ENCODE measurements around the gene IRF2BP2. TPM values are rescaled to one million over a fixed set of nuclear protein-coding genes. Genes with fewer than 3 reads are reported as not detected.
A peak's percentile ranks its signal among the peaks of the same experiment; 100 is the strongest.

Gene IRF2BP2
- total and polyA plus RNA-seq, 10 of the 15 experiments (the other 5 are each of a cell fraction or from before 2014, with no cell fraction given): 7.5 to 114 (median 52.3) TPM

GRCh38 chr1:234610061-234610665 lies at the start of gene IRF2BP2 (continued):
- TF ChIP-seq TAF1 (IDR thresholded peaks at IDR 0.05; ENCODE audit: borderline replicate concordance, low read depth, low read length) (peak; percentile 90), BRCA1 (IDR thresholded peaks at IDR 0.05; ENCODE audit: low read depth, low read length) (no peak), LARP7 (IDR thresholded peaks at IDR 0.05) (0 out of 2 replicates have a peak, but pooled peaks have one; percentile 23), CREB1 (IDR thresholded peaks at IDR 0.05; ENCODE audit: low read depth) (no peak), SKIL (IDR thresholded peaks at IDR 0.05; ENCODE audit: low read depth, poor library complexity, severe bottlenecking) (peak; percentile 57)

GRCh38 chr1:234659538-234659937 lies 49.6 kb upstream of the IRF2BP2 start:
- no peaks in the 10 kb centered on the region for H4K20me1 ChIP-seq (ENCODE audit: control insufficient read depth, insufficient read depth)
- no peak for DNase-seq (ENCODE audit: low read depth, low spot score)
- no peak overlapping the region for H3K27ac ChIP-seq (ENCODE audit: control insufficient read depth, insufficient read depth)
- peaks cover 11% of the 10 kb centered on the region for H3K4me1 ChIP-seq (ENCODE audit: control insufficient read depth, insufficient read depth, low read length)
- WGBS (ENCODE audit: insufficient coverage, insufficient replicate concordance, low lambda C conversion rate, missing lambda C conversion rate): 66% methylated on average over 9 of the region's 9 CpGs
- intact Hi-C loops (cut with micrococcal nuclease; ENCODE audit: unreplicated experiment): no loop called here
- no peak overlapping the region for H3K9ac ChIP-seq (ENCODE audit: control insufficient read depth, insufficient read depth, low read length)
- no peak overlapping the region for H3K4me3 ChIP-seq
- H3K4me2 ChIP-seq (ENCODE audit: control insufficient read depth, insufficient read depth): no peak overlapping the region
- ChIA-PET CTCF (interaction anchor here (1.0 kb wide), 1 partner anchor 31 kb away, joined by 3 read pairs; no protein-coding TSS in a partner anchor), POLR2A (no interaction called here), RAD21 (ENCODE audit: unreplicated experiment) (no interaction called here), SMC1A (ENCODE audit: uncharacterized antibody, unreplicated experiment) (interaction anchor here (1.4 kb wide), 1 partner anchor 21 kb away, joined by 5 read pairs; no protein-coding TSS in a partner anchor)
- H3K9me3 ChIP-seq (replicated peaks; ENCODE audit: control insufficient read depth, insufficient read depth, low read length): no peaks in the 10 kb centered on the region; the same call in 2 of the 3 replicates
- H2AFZ ChIP-seq (ENCODE audit: control insufficient read depth, low read depth, low read length): no peak overlapping the region
- no peaks in the 10 kb centered on the region for H3K79me2 ChIP-seq (ENCODE audit: control insufficient read depth, insufficient read depth, low read length)
- BruUV-seq (replicated peaks): no TSS peak
- no peak for FAIRE-seq
- in situ Hi-C loops (cut with MboI): no loop called here
- no peaks in the 10 kb centered on the region; a peak in 1 of 4 replicates for H3K27me3 ChIP-seq (replicated peaks in 1 of 2; ENCODE audit: control insufficient read depth in 2 of 2, insufficient read depth in 2 of 2, low read length in 1 of 2)
- H3K36me3 ChIP-seq (ENCODE audit: control insufficient read depth in 2 of 2, insufficient read depth in 2 of 2, low read length in 1 of 2): no peaks in the 10 kb centered on the region
- no peak for TF ChIP-seq ASH2L (IDR thresholded peaks at IDR 0.05; ENCODE audit: borderline replicate concordance, low read depth)
- no peak for TF ChIP-seq E2F4 (IDR thresholded peaks at IDR 0.05; ENCODE audit: low read depth, low read length)
- TF ChIP-seq TBL1XR1 (IDR thresholded peaks at IDR 0.05; ENCODE audit: low read depth, low read length): no peak
- ATAC-seq: no peak
